Measurements from ENCODE around the gene EHMT1. TPM values are rescaled to one million over a fixed set of nuclear protein-coding genes. Genes with fewer than 3 reads are reported as not detected.
"Not testable (repeated sequence)": the region's sequence is repeated elsewhere in the genome, so short reads cannot be mapped to it uniquely, and the experiment has no call there.

Gene EHMT1
- total RNA-seq, 2 donors from 2014 or later, result 106 to 108 TPM

- H3K4me1 Mint-ChIP-seq, result peaks cover 2% of the 10 kb centered on the region
- no peak for DNase-seq
- no peak overlapping the region for H3K27ac Mint-ChIP-seq
- no peak for ATAC-seq
- H3K9me3 ChIP-seq (ENCODE audit: control insufficient read depth, low read length, poor library complexity, severe bottlenecking), result no peaks in the 10 kb centered on the region
- no peak overlapping the region for H3K4me3 Mint-ChIP-seq
- H3K36me3 Mint-ChIP-seq (ENCODE audit: low read depth), result peaks cover 6% of the 10 kb centered on the region
- peaks cover 56% of the 10 kb centered on the region for H3K27me3 Mint-ChIP-seq
Observed at GRCh38 chr9:137870432-137870831, 251.6 kb downstream of the EHMT1 start.

- peaks cover 52% of the 10 kb centered on the region for H3K27me3 Mint-ChIP-seq
- H3K4me1 Mint-ChIP-seq, result peaks cover 2% of the 10 kb centered on the region
- DNase-seq, result no peak
- H3K4me3 Mint-ChIP-seq, result no peak overlapping the region
- H3K27ac Mint-ChIP-seq, result no peak overlapping the region
- no peak for ATAC-seq
- peaks cover 6% of the 10 kb centered on the region for H3K36me3 Mint-ChIP-seq (ENCODE audit: low read depth)
- no peaks in the 10 kb centered on the region for H3K9me3 ChIP-seq (ENCODE audit: control insufficient read depth, low read length, poor library complexity, severe bottlenecking)
Observed at GRCh38 chr9:137872296-137872695, 253.5 kb downstream of the EHMT1 start.

- H3K27ac Mint-ChIP-seq, result no peak overlapping the region
- H3K27me3 Mint-ChIP-seq, result peaks cover 44% of the 10 kb centered on the region
- H3K4me1 Mint-ChIP-seq, result peaks cover 2% of the 10 kb centered on the region
- no peak for DNase-seq
- no peak overlapping the region for H3K4me3 Mint-ChIP-seq
- no peak for ATAC-seq
- H3K36me3 Mint-ChIP-seq (ENCODE audit: low read depth), result peaks cover 5% of the 10 kb centered on the region
- H3K9me3 ChIP-seq (ENCODE audit: control insufficient read depth, low read length, poor library complexity, severe bottlenecking), result no peaks in the 10 kb centered on the region
Observed at GRCh38 chr9:137873408-137873807, 254.6 kb downstream of the EHMT1 start.

- ATAC-seq (no peak), DNase-seq (no peak)
- no peak overlapping the region for H3K27ac Mint-ChIP-seq
- H3K36me3 Mint-ChIP-seq (ENCODE audit: low read depth), result peaks cover 5% of the 10 kb centered on the region
- peaks cover 2% of the 10 kb centered on the region for H3K4me1 Mint-ChIP-seq
- H3K4me3 Mint-ChIP-seq, result peak overlapping the region; percentile 10
- H3K27me3 Mint-ChIP-seq, result peaks cover 44% of the 10 kb centered on the region
- no peaks in the 10 kb centered on the region for H3K9me3 ChIP-seq (ENCODE audit: control insufficient read depth, low read length, poor library complexity, severe bottlenecking)
Observed at GRCh38 chr9:137873858-137874362, 255.1 kb downstream of the EHMT1 start.

GRCh38 chr9:137875354-137875753, 256.5 kb downstream of the EHMT1 start:
- Mint-ChIP-seq H3K27me3 (peaks cover 57% of the 10 kb centered on the region), H3K27ac (no peak overlapping the region), H3K4me3 (no peak overlapping the region), H3K4me1 (peaks cover 2% of the 10 kb centered on the region), H3K36me3 (ENCODE audit: low read depth) (peaks cover 7% of the 10 kb centered on the region)
- ATAC-seq, result no peak
- no peak for DNase-seq
- H3K9me3 ChIP-seq (ENCODE audit: control insufficient read depth, low read length, poor library complexity, severe bottlenecking), result no peaks in the 10 kb centered on the region

GRCh38 chr9:137875846-137876245, 257.0 kb downstream of the EHMT1 start:
- H3K4me1 Mint-ChIP-seq, result peaks cover 2% of the 10 kb centered on the region
- H3K36me3 Mint-ChIP-seq (ENCODE audit: low read depth), result peaks cover 7% of the 10 kb centered on the region
- H3K27me3 Mint-ChIP-seq, result peaks cover 57% of the 10 kb centered on the region
- H3K9me3 ChIP-seq (ENCODE audit: control insufficient read depth, low read length, poor library complexity, severe bottlenecking), result no peaks in the 10 kb centered on the region
- no peak overlapping the region for H3K27ac Mint-ChIP-seq
- no peak for DNase-seq
- no peak for ATAC-seq
- H3K4me3 Mint-ChIP-seq, result peak overlapping the region; percentile 41

- H3K27me3 Mint-ChIP-seq, result peaks cover 56% of the 10 kb centered on the region
- H3K27ac Mint-ChIP-seq, result no peak overlapping the region
- ATAC-seq, result no peak
- DNase-seq, result no peak
- H3K4me1 Mint-ChIP-seq, result peaks cover 2% of the 10 kb centered on the region
- H3K9me3 ChIP-seq (ENCODE audit: control insufficient read depth, low read length, poor library complexity, severe bottlenecking), result no peaks in the 10 kb centered on the region
- H3K36me3 Mint-ChIP-seq (ENCODE audit: low read depth), result peaks cover 7% of the 10 kb centered on the region
- peak overlapping the region; percentile 76 for H3K4me3 Mint-ChIP-seq
Observed at GRCh38 chr9:137876269-137876668, 257.5 kb downstream of the EHMT1 start.

GRCh38 chr9:137876781-137877386, 258.1 kb downstream of the EHMT1 start:
- no peaks in the 10 kb centered on the region for H3K9me3 ChIP-seq (ENCODE audit: control insufficient read depth, low read length, poor library complexity, severe bottlenecking)
- Mint-ChIP-seq H3K27ac (no peak overlapping the region), H3K4me3 (peak overlapping the region; percentile 76), H3K36me3 (ENCODE audit: low read depth) (peaks cover 7% of the 10 kb centered on the region), H3K27me3 (peaks cover 53% of the 10 kb centered on the region), H3K4me1 (peaks cover 2% of the 10 kb centered on the region)
- DNase-seq, result no peak
- no peak for ATAC-seq

GRCh38 chr9:137877506-137878122, 258.8 kb downstream of the EHMT1 start, which contains the start of gene CACNA1B:
Gene CACNA1B, plus strand, starts transcription at chr9:137877782. Its CDS starts 152 bp downstream, at chr9:137877934.
- H3K27ac Mint-ChIP-seq; H3K36me3 Mint-ChIP-seq (ENCODE audit: low read depth); ATAC-seq; DNase-seq; H3K9me3 ChIP-seq (ENCODE audit: control insufficient read depth, low read length, poor library complexity, severe bottlenecking); H3K4me1 Mint-ChIP-seq: not testable (repeated sequence)
- Mint-ChIP-seq H3K4me3 (peak within 1 kb of the TSS; percentile 76), H3K27me3 (peaks cover 49% of the 10 kb centered on the region)

- no peaks in the 10 kb centered on the region for H3K9me3 ChIP-seq (ENCODE audit: control insufficient read depth, low read length, poor library complexity, severe bottlenecking)
- Mint-ChIP-seq H3K27me3 (peaks cover 47% of the 10 kb centered on the region), H3K27ac (no peak overlapping the region), H3K4me1 (peaks cover 2% of the 10 kb centered on the region), H3K36me3 (ENCODE audit: low read depth) (peaks cover 7% of the 10 kb centered on the region), H3K4me3 (no peak overlapping the region)
- DNase-seq (peak in 1 of 3 donors; percentile 24), ATAC-seq (peak; percentile 39)
Observed at GRCh38 chr9:137878146-137878941, 259.5 kb downstream of the EHMT1 start.

GRCh38 chr9:137879052-137879451, 260.2 kb downstream of the EHMT1 start:
- peaks cover 3% of the 10 kb centered on the region for H3K36me3 Mint-ChIP-seq (ENCODE audit: low read depth)
- DNase-seq (no peak), ATAC-seq (no peak)
- H3K4me1 Mint-ChIP-seq, result peaks cover 2% of the 10 kb centered on the region
- H3K4me3 Mint-ChIP-seq, result no peak overlapping the region
- no peak overlapping the region for H3K27ac Mint-ChIP-seq
- H3K9me3 ChIP-seq (ENCODE audit: control insufficient read depth, low read length, poor library complexity, severe bottlenecking), result no peaks in the 10 kb centered on the region
- H3K27me3 Mint-ChIP-seq, result peaks cover 43% of the 10 kb centered on the region

GRCh38 chr9:137879566-137880150, 260.9 kb downstream of the EHMT1 start:
- peak overlapping the region; percentile 19 for H3K4me3 Mint-ChIP-seq
- ATAC-seq, result no peak

More at GRCh38 chr9:137879566-137880150, 260.9 kb downstream of the EHMT1 start:
- H3K27me3 Mint-ChIP-seq, result peaks cover 41% of the 10 kb centered on the region
- no peak for DNase-seq
- H3K9me3 ChIP-seq (ENCODE audit: control insufficient read depth, low read length, poor library complexity, severe bottlenecking), result no peaks in the 10 kb centered on the region
- H3K4me1 Mint-ChIP-seq, result peaks cover 2% of the 10 kb centered on the region
- no peak overlapping the region for H3K27ac Mint-ChIP-seq
- H3K36me3 Mint-ChIP-seq (ENCODE audit: low read depth), result peaks cover 2% of the 10 kb centered on the region
